NCI-H1417 treated with DMSO at 0.1 percent for 48 hours (cell line): Measurements from ENCODE around the gene COL4A4.
"Not testable (repeated sequence)": the region's sequence is repeated elsewhere in the genome, so short reads cannot be mapped to it uniquely, and the experiment has no call there.

Experiments
- DNase-seq: peaks from one replicate; lab custom pipeline; 2025; lab: John Stamatoyannopoulos, UW

The COL4A4 gene

DNA sequence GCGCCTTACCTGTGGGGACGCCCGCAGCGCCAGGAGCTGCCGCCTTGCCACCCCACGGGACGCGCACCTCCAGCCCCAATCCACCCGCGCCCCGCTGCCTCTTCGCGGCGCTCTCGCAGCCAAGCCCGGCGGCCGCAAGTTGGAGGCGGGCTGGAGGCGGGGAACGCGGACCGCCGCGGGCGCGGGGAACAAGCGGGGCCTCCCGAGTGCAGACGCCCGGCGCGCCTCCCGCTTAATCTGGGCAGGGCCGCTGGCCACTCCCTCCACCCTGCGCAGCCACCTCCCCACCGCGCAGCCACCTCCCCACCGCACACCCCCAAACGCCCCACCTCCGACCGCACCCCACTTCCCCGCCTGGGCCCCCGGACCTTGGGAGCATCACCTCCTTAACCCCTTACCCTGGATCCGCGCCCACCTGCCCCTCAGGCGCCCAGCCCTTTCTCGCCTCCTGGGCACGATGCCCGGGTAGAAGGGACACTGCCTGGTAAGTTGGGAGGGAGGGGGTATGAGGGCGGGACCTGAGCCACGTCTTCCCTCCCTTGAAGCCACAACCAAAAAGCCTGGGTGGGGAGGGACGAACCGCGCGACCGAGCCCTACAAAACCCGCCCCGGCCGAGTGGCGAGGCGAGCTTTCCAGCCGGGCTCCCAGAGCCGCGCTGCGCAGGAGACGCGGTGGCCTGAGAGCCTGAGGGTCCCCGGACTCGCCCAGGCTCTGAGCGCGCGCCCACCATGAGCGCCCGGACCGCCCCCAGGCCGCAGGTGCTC, at the start of gene COL4A4, which contains the start of gene COL4A3:
TSS of gene COL4A4 (minus strand) at position 208 of the 765 bp plus-strand sequence. CDS start 16,722 bp downstream, outside the sequence.
TSS of gene COL4A3 (plus strand) at position 627 of the 765 bp plus-strand sequence. CDS start at position 730, 103 bp downstream.
- DNase-seq = no peak

DNA sequence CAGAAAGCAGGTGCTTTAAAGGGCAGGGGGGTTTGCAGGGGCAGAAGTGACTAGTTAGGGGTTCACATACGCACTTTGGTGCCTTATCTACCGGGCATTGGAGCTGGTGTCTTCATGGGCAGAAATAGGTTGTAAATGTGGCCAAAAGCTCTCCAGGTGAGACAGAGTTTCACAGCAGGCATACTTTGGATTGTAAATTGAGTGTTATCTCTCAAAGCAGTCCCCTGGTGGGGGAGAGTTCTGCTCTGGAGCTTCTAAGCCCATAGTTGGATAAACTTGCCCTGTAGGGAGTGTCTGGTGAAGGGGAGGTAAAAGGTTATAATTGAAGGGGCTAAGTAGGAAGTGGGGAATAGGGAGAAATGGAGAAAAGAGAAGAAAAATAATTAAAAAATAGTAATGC, 43.6 kb upstream of the COL4A4 start:
- DNase-seq = no peak

- no peak for DNase-seq
These were observed 42.4 kb upstream of the COL4A4 start for GRCh38 chr2:227206406-227206805.

DNA sequence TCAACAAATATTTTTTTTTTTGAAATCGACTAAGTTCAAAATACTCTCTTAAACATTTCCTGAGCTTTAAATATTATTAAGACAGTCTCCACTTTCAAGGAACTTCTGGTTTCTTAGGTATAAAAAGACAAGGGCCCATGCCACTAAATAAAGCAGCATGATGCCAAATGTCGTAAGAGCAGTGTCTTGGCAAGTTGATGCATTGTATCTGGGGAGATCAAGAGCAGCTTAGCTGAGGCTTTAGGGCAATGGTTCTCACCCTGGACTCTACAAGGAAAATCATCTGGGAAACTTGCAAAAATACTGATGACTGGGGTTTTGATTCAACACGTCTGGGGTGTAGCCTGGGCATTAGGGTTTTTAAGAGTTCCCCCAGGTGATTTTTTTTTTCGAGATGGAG, 41.7 kb upstream of the COL4A4 start:
- DNase-seq = no peak

- DNase-seq = no peak
These were observed 40.4 kb upstream of the COL4A4 start for GRCh38 chr2:227204452-227204851.

- no peak for DNase-seq
These were observed 37.8 kb upstream of the COL4A4 start for GRCh38 chr2:227201771-227202170.

- DNase-seq = no peak
These were observed 34.9 kb upstream of the COL4A4 start for GRCh38 chr2:227198866-227199265.

GRCh38 chr2:227194219-227194618, 30.2 kb upstream of the COL4A4 start:
- no peak for DNase-seq

- DNase-seq = no peak
These were observed 28.5 kb upstream of the COL4A4 start for GRCh38 chr2:227192491-227192890.

- DNase-seq = no peak
These were observed 27.4 kb upstream of the COL4A4 start for GRCh38 chr2:227191367-227191766.

DNA sequence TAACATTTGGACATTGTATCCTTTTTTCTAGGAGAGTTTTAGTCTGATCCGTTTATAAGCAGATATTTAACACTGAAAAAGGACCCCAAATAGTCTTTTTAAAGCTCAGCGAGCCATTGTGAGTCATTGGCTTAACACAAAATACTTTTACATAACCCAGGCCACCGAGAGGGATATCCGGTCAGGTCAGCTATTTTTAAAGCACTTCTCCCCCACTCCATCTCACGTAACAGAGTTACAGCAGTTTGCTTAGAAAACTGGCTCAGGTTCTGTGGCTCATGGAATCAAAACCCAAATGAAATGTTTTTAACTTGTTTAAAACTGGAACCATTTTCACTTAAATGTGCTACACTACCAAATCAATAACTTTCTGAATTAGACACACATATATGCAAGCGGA, 24.3 kb upstream of the COL4A4 start:
- no peak for DNase-seq

- no peak for DNase-seq
These were observed 22.7 kb upstream of the COL4A4 start for GRCh38 chr2:227186751-227187150.

DNA sequence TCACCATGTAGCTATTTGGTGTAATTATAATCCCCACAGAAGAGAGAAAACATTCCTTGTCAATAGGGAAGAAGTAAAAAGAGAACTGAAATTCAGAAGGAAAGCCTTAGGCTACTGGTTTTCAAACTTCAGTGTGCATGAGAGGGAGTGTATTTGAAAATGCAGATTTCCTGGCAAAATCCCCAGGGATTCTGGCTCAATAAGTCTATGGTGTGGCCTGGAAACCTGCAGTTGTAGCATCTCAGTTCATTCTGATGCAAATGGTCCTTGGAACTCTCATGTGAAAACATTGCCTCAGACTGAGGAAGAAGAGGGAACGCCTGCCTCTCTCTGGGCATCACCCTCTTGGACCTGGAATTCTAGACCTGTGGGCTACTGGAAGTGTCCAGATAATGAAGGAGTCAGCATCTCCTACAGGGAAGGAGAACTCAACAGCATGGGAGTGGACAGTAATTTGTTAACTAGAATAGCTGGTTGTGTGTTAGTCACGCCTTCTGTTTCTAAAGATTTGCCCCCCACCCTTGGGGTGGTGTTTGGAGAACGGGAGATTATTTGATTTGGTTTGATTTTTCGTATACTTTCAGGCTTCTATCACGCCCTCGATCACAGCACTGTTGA, 21.7 kb upstream of the COL4A4 start:
- DNase-seq = no peak

- DNase-seq = no peak
These were observed 19.8 kb upstream of the COL4A4 start for GRCh38 chr2:227183657-227184367.

- DNase-seq = no peak
These were observed 18.8 kb upstream of the COL4A4 start for GRCh38 chr2:227182765-227183164.

- DNase-seq = no peak
These were observed 16.8 kb upstream of the COL4A4 start for GRCh38 chr2:227180770-227181169.

DNA sequence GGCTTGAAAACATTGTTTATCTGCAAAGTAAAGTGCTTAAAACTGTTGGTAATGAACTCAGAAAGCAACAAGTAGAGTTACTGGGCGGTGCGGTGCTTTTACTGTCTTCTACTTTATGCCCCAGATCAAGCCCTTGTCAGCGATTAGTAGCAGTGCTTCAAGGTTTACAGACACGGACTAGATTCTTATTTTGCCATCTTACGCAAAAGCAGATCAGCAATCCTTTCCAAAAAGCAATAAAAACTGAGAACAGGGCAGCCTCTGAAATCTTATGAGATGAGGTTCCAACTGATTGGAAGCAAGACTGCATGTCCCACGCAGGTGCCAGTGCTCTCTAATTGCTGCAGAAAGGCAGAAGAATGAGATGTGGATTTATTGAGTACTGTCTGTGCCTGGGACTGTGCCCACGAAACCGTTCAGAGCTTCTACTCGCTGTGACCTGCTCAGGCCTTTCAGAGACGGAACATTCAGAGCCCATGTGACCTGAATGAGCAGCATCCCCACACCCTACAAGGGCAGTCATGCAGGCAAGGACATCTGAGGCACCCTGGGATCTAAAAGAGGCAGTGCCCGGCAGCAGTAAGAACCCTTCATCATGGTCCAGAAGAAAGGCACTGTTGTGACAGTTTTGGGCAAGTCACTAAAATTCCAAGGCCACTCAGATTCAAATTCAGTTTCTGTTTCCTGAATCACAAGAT, 16.1 kb upstream of the COL4A4 start:
- DNase-seq = no peak

- DNase-seq = no peak
These were observed 13.8 kb upstream of the COL4A4 start for GRCh38 chr2:227177592-227178336.

- not testable (repeated sequence) for DNase-seq
These were observed 7.8 kb upstream of the COL4A4 start for GRCh38 chr2:227171779-227172178.

- no peak for DNase-seq
These were observed 822 bp upstream of the COL4A4 start for GRCh38 chr2:227164763-227165291.

- DNase-seq = no peak
These were observed 464 bp downstream of the COL4A4 start for GRCh38 chr2:227163485-227163997.
